Midbrain (tissue), 1 donor: ENCODE data around the gene P2RX4.
"Not testable (repeated sequence)": the region's sequence is repeated elsewhere in the genome, so short reads cannot be mapped to it uniquely, and the experiment has no call there.

Source experiments
- DNase-seq: peaks from one replicate; lab custom pipeline; 2025; lab: John Stamatoyannopoulos, UW

Gene P2RX4

DNA sequence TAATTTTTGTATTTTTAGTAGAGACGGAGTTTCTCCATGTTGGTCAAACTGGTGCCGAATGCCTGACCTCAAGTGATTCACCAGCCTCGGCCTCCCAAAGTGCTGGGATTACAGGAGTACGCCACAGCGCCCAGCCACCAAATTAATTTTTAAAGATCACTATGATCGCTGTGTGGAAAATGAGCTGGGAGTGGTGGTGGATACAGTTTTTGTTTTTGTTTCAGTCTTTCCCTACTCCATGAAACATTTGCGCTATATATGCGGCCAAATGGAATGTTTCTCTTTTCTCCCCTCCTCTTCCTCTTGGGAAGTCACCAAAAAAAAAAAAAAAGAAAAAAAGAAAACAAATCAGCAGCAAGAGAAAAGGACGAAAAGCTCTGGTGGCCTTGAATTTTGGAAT, 20.8 kb upstream of the P2RX4 start:
- DNase-seq: no peak

DNA sequence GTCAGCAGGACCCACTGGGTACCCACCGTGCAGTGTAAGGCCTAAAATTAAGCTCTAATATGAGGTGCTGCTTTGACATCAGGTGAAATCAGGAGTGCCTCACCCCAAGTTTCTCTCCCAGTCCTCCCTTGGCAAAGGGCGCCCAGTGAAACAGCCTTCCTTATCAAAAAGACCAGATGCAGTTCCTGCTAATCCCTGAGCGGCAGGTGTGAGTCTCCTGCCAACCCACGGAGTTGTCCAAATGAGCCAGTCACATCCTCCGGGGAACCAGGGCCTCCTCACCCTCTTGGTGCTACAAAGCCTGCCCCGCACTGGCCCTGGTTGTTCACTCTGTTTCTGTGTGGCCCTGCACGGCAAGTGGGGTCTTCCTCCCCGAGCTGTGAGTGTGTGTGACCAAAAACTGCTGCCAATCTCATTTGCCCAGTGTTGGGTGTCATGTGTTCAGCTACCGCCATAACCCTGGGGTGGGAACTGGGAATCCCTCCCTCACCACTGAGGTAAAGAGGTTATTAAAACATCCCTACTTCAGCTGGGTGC, 20.2 kb upstream of the P2RX4 start:
- no peak for DNase-seq

DNA sequence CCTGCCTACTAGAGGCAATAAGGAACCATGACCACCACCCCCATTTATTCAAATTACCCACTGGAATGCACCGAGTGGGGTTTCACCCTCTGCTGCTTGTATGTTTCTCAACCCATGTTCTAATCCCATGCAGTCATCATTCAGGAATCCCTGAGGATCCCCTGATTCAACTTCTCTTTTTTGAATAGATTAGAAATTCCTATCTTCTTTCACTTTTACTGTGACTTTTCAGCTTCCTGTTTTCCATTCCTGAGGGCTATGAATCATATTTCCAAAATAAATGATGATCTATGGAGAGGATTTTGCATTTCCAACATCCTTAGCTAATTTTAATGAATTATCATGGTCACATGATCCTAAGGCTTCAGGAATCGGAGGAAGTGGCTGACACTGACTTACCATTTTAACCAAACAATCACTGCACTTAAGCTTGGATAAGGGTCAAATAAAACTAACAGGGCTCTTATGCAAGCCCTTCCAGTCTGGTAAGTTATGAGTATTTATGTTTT, 19.4 kb upstream of the P2RX4 start:
- DNase-seq: no peak

DNA sequence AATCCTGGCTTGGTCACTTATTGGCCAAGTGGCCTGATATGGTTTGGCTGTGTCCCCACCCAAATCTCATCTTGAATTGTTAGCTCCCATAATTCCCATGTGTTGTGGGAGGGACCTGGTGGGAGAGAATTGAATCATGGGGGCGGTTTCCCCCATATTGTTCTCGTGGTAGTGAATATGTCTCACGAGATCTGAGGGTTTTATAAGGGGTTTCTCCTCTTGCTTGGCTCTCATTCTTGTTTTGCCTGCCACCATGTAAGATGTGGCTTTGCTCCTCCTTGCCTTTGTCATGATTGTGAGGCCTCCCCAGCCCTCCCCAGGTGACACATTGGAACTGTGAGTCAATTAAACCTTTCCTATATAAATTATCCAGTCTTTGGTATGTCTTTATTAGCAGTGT, 18.8 kb upstream of the P2RX4 start:
- no peak for DNase-seq

DNA sequence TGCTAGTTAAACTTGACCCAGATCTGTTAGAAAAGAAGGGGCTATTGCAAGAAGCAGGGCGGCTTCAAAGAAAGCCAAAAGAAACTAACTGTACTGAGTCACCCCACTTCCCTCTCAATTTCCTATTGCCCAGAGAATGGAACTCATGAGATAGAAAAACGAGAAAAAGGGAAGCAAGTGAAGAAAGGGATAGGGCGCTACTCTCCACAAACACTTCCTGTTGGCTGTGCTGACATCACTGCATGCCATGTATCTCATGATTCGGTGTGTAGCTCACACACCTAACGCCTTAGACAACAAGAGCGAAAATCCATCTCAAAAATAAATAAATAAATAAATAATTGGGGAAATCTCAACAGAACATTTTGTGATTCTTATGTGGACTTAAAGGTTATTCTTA, 13.0 kb upstream of the P2RX4 start:
- no peak for DNase-seq

DNA sequence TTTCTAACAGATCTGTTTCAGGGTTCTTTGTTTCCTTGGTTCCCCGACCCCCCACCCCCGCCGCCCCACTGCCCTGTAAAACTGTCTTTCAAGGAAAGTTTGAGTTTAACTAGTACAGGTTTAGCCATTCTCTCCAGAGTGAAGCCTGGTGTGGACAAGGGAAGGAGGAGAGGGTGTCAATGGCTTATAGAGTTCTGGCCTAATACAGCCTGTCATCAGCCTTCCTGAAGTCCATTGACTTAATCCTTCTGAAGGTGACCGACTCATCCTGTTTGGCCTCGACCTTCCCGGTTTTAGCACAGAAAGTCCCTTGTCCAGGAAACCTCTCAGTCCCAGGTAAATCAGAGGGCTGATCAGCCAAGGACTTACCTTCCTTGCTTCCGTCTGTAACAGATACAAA, 11.0 kb upstream of the P2RX4 start:
- no peak for DNase-seq

DNA sequence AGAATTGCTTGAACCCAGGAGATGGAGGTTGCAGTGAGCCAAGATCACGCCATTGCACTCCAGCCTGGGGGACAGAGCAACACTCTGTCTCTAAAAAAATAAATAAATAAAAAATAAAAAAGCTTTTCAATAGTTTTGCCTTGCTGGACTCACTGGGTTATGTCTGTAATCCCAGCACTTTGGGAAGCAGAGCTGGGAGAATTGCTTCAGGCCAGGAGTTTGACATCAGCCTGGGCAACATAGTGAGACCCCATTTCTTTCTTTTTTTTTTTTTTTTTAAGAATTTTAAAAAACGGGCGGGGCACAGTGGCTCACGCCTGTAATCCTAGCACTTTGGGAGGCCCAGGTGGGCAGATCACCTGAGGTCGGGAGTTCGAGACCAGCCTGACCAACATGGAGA, 8.8 kb upstream of the P2RX4 start:
- DNase-seq: not testable (repeated sequence)

DNA sequence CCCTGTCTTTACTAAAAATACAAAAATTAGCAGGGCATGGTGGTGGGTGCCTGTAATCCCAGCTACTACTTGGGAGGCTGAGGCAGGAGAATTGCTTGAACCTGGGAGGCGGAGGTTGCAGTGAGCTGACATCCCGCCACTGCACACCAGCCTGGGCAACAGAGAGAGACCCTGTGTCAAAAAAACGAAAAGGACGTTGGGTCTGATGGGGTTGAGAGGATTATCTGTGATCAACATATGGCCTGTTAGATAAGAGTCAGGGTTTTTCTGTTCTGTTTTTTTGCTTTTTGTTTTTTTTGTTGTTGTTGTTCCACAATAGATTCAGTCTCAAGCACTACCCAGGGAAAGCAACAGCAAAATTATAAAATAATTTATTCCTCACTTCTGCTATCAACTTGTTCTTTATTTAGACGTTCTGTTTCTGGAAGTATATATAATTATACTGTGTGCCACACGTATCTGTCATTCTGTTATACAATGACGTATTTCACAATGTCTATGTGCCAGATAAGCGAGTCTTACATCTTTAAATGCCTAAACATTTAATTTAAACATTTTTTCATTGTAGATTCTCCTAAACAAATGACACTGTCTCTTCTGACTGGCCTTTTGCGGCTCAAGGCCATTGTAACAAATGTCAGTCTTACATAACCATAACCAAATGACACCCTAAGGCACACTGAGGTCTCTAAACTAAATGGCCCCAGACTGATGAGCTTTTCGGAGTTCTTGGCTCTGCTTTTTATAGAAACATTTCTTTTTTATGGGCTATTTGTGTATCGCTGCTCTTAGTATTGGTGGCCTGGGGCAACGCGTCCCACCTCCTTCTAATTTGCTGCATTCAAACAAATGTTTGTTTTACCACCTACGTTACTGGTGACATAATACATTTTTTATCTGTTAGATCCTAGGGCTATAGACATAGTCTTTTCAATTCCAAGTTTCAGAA, 7.2 kb upstream of the P2RX4 start:
- no peak for DNase-seq

DNA sequence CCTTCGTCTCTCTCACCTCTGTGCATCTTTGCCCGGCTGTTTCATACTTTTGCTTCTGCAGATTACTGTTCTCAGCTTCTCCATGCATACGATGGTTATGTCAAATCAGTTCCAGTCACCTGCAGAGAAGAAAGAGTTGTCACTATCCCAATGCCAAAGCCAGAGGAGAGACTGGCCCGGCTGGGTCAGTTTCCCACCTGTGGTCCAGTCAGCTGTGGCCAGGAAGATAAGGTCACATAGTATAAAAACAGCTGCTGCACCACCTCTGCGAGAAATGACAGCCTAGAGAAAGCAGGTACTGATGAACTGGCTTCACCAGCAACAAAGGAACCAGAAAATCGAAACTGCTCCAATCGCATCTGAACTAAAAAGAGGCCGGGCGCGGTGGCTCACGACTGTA, 6.4 kb upstream of the P2RX4 start:
- no peak for DNase-seq

DNA sequence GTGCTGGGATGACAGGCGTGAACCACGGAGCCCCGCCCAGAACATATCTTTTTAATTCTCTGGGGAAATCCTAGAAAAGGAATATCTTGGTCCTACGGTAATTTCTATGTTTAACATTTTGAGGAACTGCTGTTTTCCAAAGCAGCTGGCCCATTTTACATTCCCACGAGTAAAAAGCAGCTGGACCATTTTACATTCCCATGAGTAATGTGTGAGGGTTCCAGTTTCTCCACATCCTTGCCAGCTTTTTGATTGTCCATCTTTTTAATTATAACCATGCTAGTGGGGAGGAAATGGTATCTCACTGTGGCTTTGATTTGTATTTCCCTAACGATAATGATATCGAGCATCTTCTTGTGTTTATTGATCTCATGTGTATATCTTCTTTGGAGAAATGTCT, 4.4 kb upstream of the P2RX4 start:
- DNase-seq: no peak

DNA sequence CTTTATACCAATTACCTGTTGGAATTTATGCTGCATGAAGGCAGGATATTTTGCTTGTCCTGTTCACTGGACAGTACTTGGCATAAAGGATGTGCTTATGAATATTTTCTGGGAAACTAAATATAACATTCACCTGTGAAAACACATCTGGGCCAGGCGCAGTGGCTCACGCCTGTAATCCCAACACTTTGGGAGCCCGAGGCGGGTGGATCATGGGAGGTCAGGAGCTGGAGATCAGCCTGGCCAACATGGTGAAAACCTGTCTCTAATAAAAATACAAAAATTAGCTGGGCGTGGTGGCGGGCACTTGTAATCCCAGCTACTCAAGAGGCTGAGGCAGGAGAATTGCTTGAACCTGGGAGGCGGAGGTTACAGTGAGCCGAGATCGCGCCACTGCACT, 1.4 kb upstream of the P2RX4 start:
- DNase-seq: not testable (repeated sequence)

DNA sequence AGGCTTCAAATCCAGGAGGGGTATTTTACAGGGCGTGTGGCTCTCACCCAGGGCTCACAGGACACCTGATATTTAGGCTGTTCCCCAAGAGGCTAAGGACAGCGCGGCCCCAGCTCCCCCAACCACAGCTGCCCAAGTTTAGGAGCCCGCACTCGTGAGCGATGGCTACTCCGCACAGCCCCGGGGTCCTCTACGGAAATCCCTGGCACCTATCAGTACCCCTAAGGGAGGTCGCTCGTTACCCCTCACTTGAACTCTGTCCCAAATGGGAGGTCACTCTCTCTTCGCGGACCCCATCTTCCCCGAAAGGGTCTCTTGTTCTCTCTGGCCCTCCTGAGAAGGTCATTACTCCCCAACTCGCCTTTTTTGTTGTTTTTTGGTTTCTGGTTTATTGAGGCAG, 708 bp upstream of the P2RX4 start:
- DNase-seq: no peak

DNA sequence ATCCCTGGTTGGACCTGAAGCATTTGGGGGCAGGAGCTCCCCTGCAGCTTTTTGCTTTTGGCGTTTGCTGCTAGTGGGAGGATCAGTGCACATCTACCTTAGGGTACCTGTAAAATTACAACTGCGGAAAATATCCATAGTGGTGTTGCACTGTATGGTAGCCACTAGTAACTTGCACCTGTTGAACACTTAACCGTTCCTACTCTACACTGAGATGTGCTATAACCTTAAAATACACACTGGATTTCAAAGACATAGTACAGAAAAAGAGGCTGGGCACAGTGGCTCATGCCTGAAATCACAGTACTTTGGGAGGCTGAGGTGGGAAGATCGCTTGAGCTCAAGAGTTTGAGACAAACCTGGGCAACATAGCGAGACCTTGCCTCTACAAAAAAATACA, 2.9 kb downstream of the P2RX4 start:
- DNase-seq: no peak

DNA sequence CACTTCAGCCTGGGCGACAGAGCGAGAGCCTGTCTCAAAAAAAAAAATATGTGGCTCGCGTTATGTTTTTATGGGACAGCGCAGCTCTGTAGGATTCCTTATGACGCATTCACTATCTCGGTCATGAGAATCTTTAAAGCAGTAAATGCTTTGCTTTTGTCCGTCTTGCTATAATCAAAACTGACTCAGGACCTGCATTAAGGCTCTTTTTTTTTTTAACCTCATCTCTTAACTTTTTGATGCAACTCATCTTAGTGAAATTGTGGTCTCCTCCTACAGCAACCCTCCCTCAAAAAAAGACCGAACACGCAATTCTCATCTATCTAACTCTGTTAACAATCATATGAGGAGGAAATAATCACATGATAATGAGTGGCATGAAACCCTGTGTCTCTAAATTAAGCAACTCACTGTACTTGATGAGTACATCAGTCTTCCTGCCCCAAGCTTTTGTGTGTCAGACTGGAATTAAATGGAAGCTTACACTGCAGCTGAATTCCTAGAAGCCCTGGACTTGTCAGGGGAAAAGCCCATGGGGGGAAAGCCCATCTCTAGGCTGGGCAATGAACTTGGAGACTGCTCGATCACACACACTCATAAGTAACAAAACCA, 4.3 kb downstream of the P2RX4 start:
- no peak for DNase-seq

DNA sequence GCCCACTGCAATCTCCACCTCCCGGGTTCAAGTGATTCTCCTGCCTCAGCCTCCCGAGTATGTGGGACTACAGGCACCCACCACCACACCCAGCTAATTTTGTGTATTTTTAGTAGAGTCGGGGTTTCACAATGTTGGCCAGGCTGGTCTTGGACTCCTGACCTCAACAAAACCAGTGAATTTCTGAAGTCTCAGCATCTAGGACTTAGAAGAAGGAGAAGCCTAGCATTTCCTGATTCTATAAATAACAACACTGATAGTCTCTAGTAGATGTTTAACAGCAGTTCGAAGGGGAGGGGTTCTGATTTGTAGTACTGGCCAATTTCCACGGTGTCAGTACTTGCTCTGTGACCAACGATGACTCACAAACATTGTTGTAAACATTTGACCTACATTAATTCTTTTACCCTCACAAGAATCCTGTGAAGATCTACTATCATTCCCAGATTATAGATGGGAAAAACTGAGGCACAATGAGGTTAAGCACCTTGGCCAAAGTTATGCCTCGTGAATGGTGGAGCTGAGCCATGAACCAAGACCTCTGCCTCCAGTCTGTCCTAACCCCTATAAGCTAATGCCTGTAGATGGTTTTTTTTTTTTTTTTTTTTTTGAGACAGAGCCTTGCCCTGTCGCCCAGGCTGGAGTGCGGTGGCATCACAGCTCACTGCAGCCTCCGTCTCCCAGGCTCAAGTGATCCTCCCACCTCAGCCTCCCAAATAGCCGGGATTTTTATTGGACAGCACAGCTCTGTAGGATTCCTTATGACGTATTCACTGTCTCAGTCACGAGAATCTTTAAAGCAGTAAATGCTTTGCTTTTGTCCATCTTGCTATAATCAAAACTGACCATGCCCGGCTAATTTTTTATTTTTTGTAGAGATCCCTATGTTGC, 5.2 kb downstream of the P2RX4 start:
- DNase-seq: no peak

DNA sequence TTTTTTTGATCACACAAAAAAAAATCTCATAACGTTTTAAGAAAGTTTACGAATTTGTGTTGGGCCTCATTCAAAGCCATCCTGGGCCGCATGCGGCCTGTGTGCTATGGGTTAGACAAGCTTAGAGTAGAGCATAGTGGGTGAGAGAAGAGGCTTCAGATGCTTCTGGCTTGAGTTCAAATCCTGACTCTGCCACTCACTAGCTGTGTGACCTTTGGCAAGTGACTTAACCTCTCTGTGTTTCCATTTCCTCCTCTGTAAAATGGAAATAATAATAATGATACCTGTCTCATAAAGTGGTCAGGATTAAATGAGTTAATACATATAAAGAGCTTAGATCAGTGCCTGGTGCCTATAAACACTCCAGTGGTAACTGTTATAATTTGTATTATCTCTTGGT, 6.2 kb downstream of the P2RX4 start:
- no peak for DNase-seq

DNA sequence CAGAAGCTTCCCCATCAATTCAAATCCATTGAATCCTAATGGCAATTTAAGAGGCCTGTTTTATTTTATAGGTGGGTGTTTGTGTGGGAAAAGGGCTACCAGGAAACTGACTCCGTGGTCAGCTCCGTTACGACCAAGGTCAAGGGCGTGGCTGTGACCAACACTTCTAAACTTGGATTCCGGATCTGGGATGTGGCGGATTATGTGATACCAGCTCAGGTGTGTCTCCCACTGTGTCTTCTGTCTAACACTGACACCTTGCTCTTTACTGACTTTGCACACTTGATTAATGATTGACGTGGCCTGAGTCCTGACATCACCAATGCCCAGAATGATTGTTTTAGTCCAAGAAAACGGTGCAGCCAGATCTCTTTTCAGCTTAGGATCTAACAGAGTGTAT, 7.1 kb downstream of the P2RX4 start:
- no peak for DNase-seq

DNA sequence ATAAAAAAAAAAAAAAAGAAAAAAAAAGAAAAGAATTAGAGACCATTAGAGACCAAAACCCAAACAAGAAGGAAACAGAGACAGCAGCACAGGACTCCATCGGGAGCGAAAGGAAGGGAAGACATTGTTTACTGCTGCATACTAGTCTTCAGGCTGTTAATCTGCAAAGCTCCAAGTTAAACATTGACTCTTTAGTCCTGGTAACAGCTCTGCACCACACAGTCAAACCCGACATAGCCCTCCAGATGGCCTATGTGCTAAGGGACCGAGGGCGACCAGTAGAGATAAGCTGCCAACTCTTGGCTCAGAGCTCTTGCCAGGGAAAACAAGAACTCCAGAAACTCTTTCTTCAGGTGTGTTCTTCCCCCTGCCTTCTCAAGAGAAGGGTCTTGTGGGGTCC, 7.8 kb downstream of the P2RX4 start:
- no peak for DNase-seq

DNA sequence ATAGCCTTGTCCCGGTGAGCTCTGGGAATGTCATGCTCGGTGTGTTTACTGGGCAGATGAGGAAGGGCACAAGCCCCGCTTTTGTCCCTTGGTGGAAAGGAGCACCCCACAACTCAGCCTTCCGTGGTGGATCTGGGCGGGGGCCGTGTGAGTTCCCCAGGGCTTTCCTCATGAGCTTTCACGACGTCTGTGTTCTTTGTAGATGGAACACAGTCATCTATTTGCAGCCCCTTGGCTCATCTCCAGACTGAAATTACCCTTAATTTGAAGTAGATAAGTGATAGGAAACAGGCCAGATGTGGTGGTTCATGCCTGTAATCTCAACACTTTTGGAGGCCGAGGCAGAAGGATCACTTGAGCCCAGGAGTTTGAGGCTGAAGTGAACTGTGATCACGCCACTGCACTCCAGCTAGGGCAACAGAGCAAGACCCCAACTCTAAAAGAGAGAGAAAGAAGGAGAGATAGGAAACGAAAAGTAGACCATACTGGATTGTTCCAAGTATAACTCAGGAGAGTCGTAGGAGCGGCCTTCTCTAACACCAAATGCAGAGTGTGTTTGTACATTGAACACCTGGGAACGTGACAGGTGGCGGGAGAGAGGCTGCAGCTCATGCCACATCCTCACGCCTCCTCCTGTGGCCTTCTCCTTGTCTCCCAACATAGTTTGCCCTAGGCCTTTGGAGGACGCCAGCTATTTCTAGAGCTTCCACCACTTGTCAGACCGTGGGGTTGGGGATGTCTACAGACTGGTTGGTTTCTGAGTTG, 8.8 kb downstream of the P2RX4 start:
- no peak for DNase-seq

DNA sequence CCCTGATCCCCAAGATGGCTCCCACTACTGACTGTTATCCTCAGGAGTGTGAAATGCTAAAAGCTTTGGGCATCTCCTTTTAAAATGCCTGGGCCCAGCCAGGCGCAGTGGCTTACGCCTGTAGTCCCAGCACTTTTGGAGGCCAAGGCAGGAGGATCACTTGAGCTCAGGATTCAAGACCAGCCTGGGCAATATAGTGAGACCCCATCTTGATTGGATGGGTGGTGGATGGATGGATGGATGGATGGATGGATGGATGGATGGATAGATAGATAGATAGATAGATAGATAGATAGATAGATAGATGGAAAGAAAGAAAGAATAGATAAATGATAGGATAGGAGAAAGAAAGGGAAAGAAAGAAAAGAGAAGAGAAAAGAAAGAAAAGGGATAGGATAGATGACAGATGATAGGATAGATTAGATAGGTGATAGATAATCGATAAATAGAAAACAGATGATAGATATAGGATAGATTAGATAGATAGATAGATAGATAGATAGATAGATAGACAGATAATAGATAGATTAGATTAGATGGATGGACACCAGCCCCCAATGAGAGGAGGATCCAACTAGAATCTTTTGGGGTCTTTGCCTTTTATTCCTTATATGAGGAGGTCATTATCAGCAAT, 9.5 kb downstream of the P2RX4 start:
- DNase-seq: no peak

DNA sequence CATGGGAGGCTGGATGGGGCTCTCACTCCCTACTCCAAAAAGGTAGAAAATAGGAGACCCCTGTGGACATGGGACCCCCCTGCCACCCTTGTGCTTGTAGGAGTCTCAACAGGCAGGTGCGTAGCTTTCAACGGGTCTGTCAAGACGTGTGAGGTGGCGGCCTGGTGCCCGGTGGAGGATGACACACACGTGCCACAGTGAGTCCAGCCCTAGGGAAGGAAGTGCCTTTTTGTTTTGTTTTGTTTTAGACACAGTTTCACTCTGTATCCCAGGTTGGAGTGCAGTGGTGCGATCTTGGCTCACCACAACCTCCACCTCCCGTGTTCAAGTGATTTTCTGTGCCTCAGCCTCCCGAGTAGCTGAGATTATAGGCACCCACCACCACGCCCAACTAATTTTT, 12.9 kb downstream of the P2RX4 start:
- no peak for DNase-seq
